Nephron (organoid): ENCODE measurements around the gene SRP14.

Experiments
- H3K27ac Mint-ChIP-seq, 3 experiments: 2 replicates each; pipeline ENCODE4 v1.8.0; 2020; ENCODE audit warnings: mixed read lengths in 3 of 3, mild to moderate bottlenecking in 2 of 3, moderate library complexity in 1 of 3
- H3K27me3 Mint-ChIP-seq: 2 replicates; pipeline ENCODE4 v1.8.0; 2021; ENCODE audit warnings: low read depth, mild to moderate bottlenecking, moderate library complexity, mixed read lengths
- H3K36me3 Mint-ChIP-seq: 2 replicates; pipeline ENCODE4 v1.8.0; 2020; ENCODE audit warnings: low read depth, mixed read lengths
- H3K4me1 Mint-ChIP-seq: 2 replicates; pipeline ENCODE4 v1.8.0; 2020; ENCODE audit warnings: mixed read lengths
- H3K4me3 Mint-ChIP-seq, 3 experiments: 2 replicates each; pipeline ENCODE4 v1.8.0; 2020; ENCODE audit warnings: mild to moderate bottlenecking in 3 of 3, mixed read lengths in 3 of 3, moderate library complexity in 2 of 3
- H3K9me3 Mint-ChIP-seq: 2 replicates; pipeline ENCODE4 v1.8.0; 2020; ENCODE audit warnings: mixed read lengths
- CTCF ChIP-seq, 3 experiments: fragments of 200-600 bp; sonication (generic); IDR thresholded peaks; one replicate each; pipeline ENCODE4 v1.5.0; 2021; ENCODE audit warnings: antibody characterized with exemption in 3 of 3; ENCODE audit not compliant: unreplicated experiment in 3 of 3

Gene SRP14

DNA sequence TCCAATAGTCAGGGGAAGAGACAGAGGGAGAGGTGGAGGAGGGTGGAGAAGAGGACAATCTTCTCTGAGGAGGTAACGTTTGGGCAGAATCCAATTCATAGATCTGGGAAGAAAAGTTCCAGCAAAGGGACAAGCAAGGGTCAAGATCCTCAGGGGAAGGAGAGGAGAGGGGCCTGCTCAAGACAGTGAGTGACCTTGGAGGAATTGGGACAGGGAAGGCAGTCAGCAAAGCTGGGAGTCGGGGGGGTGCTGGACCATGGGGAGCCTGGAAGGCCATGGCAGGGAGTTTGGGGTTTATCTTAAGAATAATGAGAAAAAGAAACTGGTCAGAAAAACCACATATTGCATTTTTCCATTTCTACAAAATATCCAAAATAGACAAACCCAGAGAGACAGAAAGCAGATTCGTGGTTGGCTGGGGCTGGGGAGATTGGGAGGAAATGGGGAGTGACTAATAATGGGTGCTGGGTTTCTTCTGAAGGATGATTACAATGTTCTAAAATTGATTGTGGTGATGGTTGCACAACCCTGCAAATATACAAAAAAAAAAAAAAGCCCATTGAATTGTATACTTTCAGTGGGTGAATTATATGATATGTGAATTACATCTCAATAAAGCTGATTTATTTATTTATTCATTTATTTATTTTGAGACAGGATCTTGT, 19.6 kb upstream of the SRP14 start:
- TF ChIP-seq CTCF (IDR thresholded peaks at IDR 0.05; ENCODE audit: unreplicated experiment in 3 of 3), result no peak
- H3K27ac Mint-ChIP-seq, result peak overlapping the region in 2 of 3 experiments; percentile 36 to 50
- H3K9me3 Mint-ChIP-seq, result no peaks in the 10 kb centered on the region
- H3K36me3 Mint-ChIP-seq, result no peaks in the 10 kb centered on the region
- no peaks in the 10 kb centered on the region for H3K27me3 Mint-ChIP-seq
- H3K4me1 Mint-ChIP-seq, result peaks cover 45% of the 10 kb centered on the region
- H3K4me3 Mint-ChIP-seq, result no peak overlapping the region

DNA sequence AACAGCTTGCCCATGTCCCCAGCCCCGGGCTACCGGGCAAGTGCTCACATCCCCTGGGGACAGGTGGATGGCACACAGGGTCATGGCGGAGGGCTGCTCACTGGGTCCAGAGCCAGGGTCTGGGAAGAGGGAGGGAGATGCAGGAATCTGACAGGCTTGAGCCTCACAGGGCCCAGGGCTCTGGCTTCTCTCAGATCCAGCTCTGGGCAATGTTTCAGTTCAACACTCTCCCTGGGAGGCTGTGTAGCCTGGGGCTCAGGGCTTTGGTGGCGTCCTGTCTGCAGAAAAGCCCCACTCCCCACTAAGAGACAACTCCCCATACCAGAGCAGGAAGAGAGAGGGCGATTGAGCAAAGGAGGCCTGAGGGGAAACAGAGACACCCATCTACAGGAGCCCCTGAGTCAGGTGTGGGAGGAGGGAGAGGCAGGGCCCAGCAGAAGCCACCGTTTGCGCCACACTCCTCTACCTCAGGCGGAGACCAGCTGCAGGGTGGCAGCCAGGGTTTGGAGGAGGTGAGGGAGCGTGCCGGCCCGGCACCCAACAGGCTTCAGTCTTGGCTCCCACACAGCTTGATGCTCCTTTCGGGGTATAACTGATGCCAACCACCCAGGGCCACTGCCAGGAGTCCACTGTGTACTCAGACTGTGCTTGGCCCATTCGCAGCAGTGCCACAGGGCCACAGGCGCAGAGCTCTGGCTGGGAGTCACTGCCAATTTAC, 16.8 kb upstream of the SRP14 start:
- peaks cover 7% of the 10 kb centered on the region for H3K27me3 Mint-ChIP-seq
- no peaks in the 10 kb centered on the region for H3K9me3 Mint-ChIP-seq
- H3K36me3 Mint-ChIP-seq, result no peaks in the 10 kb centered on the region
- peak overlapping the region; percentile 68 to 85 (median 84) for H3K27ac Mint-ChIP-seq
- TF ChIP-seq CTCF (IDR thresholded peaks at IDR 0.05; ENCODE audit: unreplicated experiment in 3 of 3), result no peak
- peaks cover 73% of the 10 kb centered on the region for H3K4me1 Mint-ChIP-seq
- H3K4me3 Mint-ChIP-seq, result no peak overlapping the region

GRCh38 chr15:40054855-40055575, 16.0 kb upstream of the SRP14 start:
- Mint-ChIP-seq H3K9me3 (no peaks in the 10 kb centered on the region), H3K4me3 (no peak overlapping the region), H3K36me3 (no peaks in the 10 kb centered on the region), H3K27me3 (peaks cover 7% of the 10 kb centered on the region), H3K4me1 (peaks cover 71% of the 10 kb centered on the region), H3K27ac (peak overlapping the region; percentile 29 to 85 (median 84))
- no peak for TF ChIP-seq CTCF (IDR thresholded peaks at IDR 0.05; ENCODE audit: unreplicated experiment in 3 of 3)

GRCh38 chr15:40054605-40054854, 15.5 kb upstream of the SRP14 start:
- Mint-ChIP-seq H3K9me3 (no peaks in the 10 kb centered on the region), H3K4me3 (no peak overlapping the region), H3K36me3 (no peaks in the 10 kb centered on the region), H3K27me3 (peaks cover 7% of the 10 kb centered on the region), H3K27ac (peak overlapping the region; percentile 29 to 85 (median 84)), H3K4me1 (peaks cover 75% of the 10 kb centered on the region)
- no peak for TF ChIP-seq CTCF (IDR thresholded peaks at IDR 0.05; ENCODE audit: unreplicated experiment in 3 of 3)

DNA sequence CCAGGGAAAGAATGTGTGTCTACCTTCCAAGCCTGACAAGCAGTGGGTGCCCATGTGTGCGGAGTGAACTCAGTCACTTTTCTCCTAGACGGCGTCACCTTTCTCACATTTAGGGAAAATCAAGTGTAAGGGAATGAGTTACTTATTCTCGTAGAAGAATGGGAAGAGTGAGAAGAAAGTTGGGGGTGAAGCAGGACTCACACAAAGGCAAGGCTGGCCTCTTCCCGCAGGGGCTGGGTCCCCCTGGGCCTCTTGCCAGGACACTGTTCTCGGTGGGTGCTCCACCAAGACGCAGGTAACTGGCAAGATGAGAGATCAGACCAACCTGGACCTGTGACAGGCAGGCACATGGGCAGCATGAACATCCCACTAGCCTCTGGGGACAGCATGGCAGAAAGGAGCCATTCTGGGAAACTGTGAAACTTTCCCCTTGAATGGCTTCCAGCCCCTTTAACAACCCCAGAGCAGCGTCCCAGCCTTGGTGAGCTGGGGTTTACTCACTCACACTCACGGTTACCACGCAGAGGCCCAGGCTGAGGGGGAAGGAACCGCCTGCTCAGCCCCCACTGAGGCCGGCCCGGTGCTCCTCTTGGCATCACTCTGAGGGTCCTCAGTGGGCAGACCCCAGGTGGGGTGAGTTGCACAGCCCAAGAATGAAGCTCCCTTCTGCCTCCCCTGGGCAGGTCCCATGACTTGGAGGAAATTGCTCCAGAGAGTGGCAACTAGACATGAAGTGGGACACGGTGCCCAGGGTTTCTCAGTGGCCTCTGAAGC, 15.0 kb upstream of the SRP14 start:
- Mint-ChIP-seq H3K27ac (peak overlapping the region; percentile 75 to 97 (median 84)), H3K4me1 (peaks cover 80% of the 10 kb centered on the region), H3K9me3 (no peaks in the 10 kb centered on the region), H3K27me3 (peaks cover 7% of the 10 kb centered on the region), H3K4me3 (no peak overlapping the region), H3K36me3 (no peaks in the 10 kb centered on the region)
- no peak for TF ChIP-seq CTCF (IDR thresholded peaks at IDR 0.05; ENCODE audit: unreplicated experiment in 3 of 3)
